Lung (tissue), 12 donors: Measurements from ENCODE around the gene FAT1. TPM values are rescaled to one million over a fixed set of nuclear protein-coding genes. Genes with fewer than 3 reads are reported as not detected.

Experiments
- ATAC-seq: fragments of 200-7000 bp; cut with Tn5 transposase; one replicate; pipeline ENCODE4 v1.9.1; 2020; ENCODE audit warnings: moderate number of reproducible peaks; ENCODE audit not compliant: insufficient read depth, low FRiP score
- DNase-seq, 3 donors: peaks; one replicate each; pipeline ENCODE4 v3.0.0-alpha.2; 2013 to 2017
- H3K27ac ChIP-seq, 2 donors: one replicate each; pipeline ENCODE4 v1.5.1; 2013; ENCODE audit warnings: mild to moderate bottlenecking in 2 of 2, moderate library complexity in 2 of 2, control low read depth in 1 of 2, inconsistent platforms in 1 of 2, low read depth in 1 of 2, low read length in 1 of 2
- H3K27me3 ChIP-seq, 3 donors: one replicate each; pipeline ENCODE4 v1.5.1; 2013; ENCODE audit warnings: low read length in 2 of 3; ENCODE audit not compliant: control insufficient read depth in 3 of 3, insufficient read depth in 3 of 3
- H3K36me3 ChIP-seq, 4 donors: one replicate each; pipeline ENCODE4 v1.5.1; 2013; ENCODE audit warnings: low read length in 4 of 4, mild to moderate bottlenecking in 1 of 4, moderate library complexity in 1 of 4; ENCODE audit not compliant: control insufficient read depth in 4 of 4, insufficient read depth in 4 of 4
- H3K4me1 ChIP-seq, 5 donors: one replicate each; pipeline ENCODE4 v1.5.1; 2013; ENCODE audit warnings: low read length in 5 of 5, mild to moderate bottlenecking in 2 of 5, moderate library complexity in 1 of 5; ENCODE audit not compliant: control insufficient read depth in 5 of 5, insufficient read depth in 5 of 5
- H3K4me3 ChIP-seq: one replicate; pipeline ENCODE4 v1.5.1; 2013; ENCODE audit warnings: mild to moderate bottlenecking, control low read depth, moderate library complexity
- H3K9ac ChIP-seq, 2 donors: one replicate each; pipeline ENCODE4 v1.5.1; 2013; ENCODE audit warnings: low read length in 2 of 2, control low read depth in 1 of 2; ENCODE audit not compliant: insufficient read depth in 1 of 2
- H3K9me3 ChIP-seq, 4 donors: one replicate each; pipeline ENCODE4 v1.5.1; 2013; ENCODE audit warnings: low read length in 3 of 4, mild to moderate bottlenecking in 1 of 4, moderate library complexity in 1 of 4; ENCODE audit not compliant: control insufficient read depth in 4 of 4, insufficient read depth in 3 of 4
- WGBS, 2 donors: extraction: QIAGEN DNeasy Blood & Tissue Kit; methylation state at CpG; one replicate each; pipeline ENCODE4 v1.1.7; 2013; 5-methylcytosine and 5-hydroxymethylcytosine counted together
- polyA plus RNA-seq, 2 donors: library from polyadenylated mRNA; stranded (reverse); fragments of 200-250 nt; gene quantifications; one replicate each; pipeline ENCODE4 v1.2.1, GENCODE V29; 2013
- total RNA-seq, 2 donors: library from RNA; depleted of rRNA in 1 of 2; stranded (reverse); fragments of >200 nt in 1 of 2; gene quantifications; one replicate each; pipeline ENCODE4 v1.2.1, GENCODE V29; 2014 to 2021
- TF ChIP-seq, protein P1 (sequence below): IDR thresholded peaks from 2 replicates; pipeline ENCODE4 v1.5.1; 2012; ENCODE audit warnings: mild to moderate bottlenecking; ENCODE audit errors: control extremely low read depth, extremely low read depth
- donor health status: control.
- donor health status: control.
- donor health status: Bipolar disorder and iron deficiency.
- donor health status: healthy.
- donor health status: DM: yes; HTN: yes; CAD: no.

The FAT1 gene
- total and polyA plus RNA-seq, 4 donors: 19.4 to 318 (median 72.3) TPM

GRCh38 chr4:186709517-186709916 is 14.1 kb downstream of the FAT1 start:
- ATAC-seq: no peak
- TF ChIP-seq, protein P1, sequence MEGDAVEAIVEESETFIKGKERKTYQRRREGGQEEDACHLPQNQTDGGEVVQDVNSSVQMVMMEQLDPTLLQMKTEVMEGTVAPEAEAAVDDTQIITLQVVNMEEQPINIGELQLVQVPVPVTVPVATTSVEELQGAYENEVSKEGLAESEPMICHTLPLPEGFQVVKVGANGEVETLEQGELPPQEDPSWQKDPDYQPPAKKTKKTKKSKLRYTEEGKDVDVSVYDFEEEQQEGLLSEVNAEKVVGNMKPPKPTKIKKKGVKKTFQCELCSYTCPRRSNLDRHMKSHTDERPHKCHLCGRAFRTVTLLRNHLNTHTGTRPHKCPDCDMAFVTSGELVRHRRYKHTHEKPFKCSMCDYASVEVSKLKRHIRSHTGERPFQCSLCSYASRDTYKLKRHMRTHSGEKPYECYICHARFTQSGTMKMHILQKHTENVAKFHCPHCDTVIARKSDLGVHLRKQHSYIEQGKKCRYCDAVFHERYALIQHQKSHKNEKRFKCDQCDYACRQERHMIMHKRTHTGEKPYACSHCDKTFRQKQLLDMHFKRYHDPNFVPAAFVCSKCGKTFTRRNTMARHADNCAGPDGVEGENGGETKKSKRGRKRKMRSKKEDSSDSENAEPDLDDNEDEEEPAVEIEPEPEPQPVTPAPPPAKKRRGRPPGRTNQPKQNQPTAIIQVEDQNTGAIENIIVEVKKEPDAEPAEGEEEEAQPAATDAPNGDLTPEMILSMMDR: no peak
- no peak for DNase-seq
- Histone ChIP-seq H3K36me3 (peaks cover 0 to 44% (median 25%) of the 10 kb centered on the region in 4 donors), H3K9me3 (peaks cover 0 to 2% (median 0%) of the 10 kb centered on the region in 4 donors), H3K27me3 (no peaks in the 10 kb centered on the region), H3K27ac (no peak overlapping the region), H3K4me1 (peaks cover 0 to 22% (median 1%) of the 10 kb centered on the region in 5 donors), H3K4me3 (no peak overlapping the region), H3K9ac (no peak overlapping the region)
- 62 to 72% methylated on average over 9 of the region's 9 CpGs for WGBS, 2 donors

GRCh38 chr4:186708554-186708953 is 15.1 kb downstream of the FAT1 start:
- WGBS, 2 donors: 81 to 86% methylated on average over 6 of the region's 6 CpGs
- no peak for DNase-seq
- H3K27me3 ChIP-seq: no peaks in the 10 kb centered on the region
- H3K27ac ChIP-seq: no peak overlapping the region
- TF ChIP-seq, protein P1: no peak
- H3K4me3 ChIP-seq: no peak overlapping the region
- peaks cover 0 to 44% (median 25%) of the 10 kb centered on the region in 4 donors for H3K36me3 ChIP-seq
- H3K9ac ChIP-seq: no peak overlapping the region
- ATAC-seq: no peak
- H3K9me3 ChIP-seq: peaks cover 0 to 2% (median 0%) of the 10 kb centered on the region in 4 donors
- H3K4me1 ChIP-seq: peaks cover 0 to 18% (median 2%) of the 10 kb centered on the region in 5 donors

- H3K4me3 ChIP-seq: no peak overlapping the region
- H3K9ac ChIP-seq: no peak overlapping the region
- TF ChIP-seq, protein P1: no peak
- no peak for ATAC-seq
- peaks cover 0 to 44% (median 25%) of the 10 kb centered on the region in 4 donors for H3K36me3 ChIP-seq
- no peaks in the 10 kb centered on the region for H3K27me3 ChIP-seq
- peaks cover 0 to 2% (median 0%) of the 10 kb centered on the region in 4 donors for H3K9me3 ChIP-seq
- DNase-seq: no peak
- no peak overlapping the region for H3K27ac ChIP-seq
- peaks cover 1 to 17% (median 3%) of the 10 kb centered on the region in 5 donors for H3K4me1 ChIP-seq
- WGBS, 2 donors: 89 to 91% methylated on average over 16 of the region's 16 CpGs
Observed at GRCh38 chr4:186707996-186708395, 15.7 kb downstream of the FAT1 start.

DNA sequence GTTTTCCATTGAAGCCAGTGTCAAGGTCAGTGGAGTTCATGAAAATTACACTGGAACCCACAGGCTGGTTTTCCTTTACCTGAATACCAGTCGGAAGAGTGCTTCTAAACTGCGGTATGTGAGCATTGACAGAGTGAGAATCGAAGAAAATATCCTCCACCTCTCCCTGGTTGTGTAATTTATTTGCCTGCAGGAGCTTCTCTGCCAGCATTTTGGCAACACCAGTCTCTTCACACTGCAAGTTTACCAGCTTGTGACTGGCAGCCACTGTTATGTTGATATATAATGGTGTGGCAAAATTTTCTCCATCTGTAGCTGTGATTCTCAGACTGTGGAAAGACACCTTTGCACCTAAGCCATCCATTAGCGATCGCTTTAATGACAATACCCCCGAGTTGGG is 16.1 kb downstream of the FAT1 start:
- Histone ChIP-seq H3K36me3 (peaks cover 0 to 44% (median 25%) of the 10 kb centered on the region in 4 donors), H3K4me3 (no peak overlapping the region), H3K9ac (no peak overlapping the region), H3K9me3 (peaks cover 0 to 2% (median 0%) of the 10 kb centered on the region in 4 donors), H3K27ac (peak overlapping the region in 1 of 2 donors; percentile 49), H3K27me3 (no peaks in the 10 kb centered on the region), H3K4me1 (peaks cover 5 to 21% (median 6%) of the 10 kb centered on the region in 5 donors)
- TF ChIP-seq, protein P1: no peak
- WGBS, 2 donors: 89 to 92% methylated on average over 6 of the region's 6 CpGs
- no peak for DNase-seq
- ATAC-seq: no peak
